Measurements from ENCODE around the gene ANO8.
A peak's percentile ranks its signal among the peaks of the same experiment; 100 is the strongest.

ANO8 gene

GRCh38 chr19:17346109-17346671 lies 11.5 kb upstream of the ANO8 start:
- DNase-seq (ENCODE audit: low spot score): peak; percentile 80

- DNase-seq (ENCODE audit: low spot score): no peak
Observed at GRCh38 chr19:17341845-17342244, 7.2 kb upstream of the ANO8 start.

DNA sequence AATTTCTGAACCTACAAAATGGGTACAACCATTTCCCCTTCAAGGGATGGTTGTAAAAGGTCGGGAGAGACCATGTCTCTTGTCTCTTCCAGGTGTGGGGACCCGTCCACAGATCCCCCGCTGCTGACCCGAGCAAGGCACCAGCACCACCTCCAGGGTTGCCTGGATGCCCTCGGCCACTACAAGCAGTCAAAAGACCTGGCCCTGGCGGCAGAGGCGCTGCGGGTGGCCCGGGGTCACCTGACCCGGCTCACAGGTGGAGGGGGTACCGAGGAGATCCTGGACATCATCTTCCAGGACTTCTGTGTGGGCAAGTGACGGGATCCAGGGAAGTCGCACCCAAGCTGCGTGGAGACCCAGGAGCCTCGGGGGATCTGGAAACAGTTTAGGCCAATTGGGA lies 6.7 kb upstream of the ANO8 start:
- DNase-seq (ENCODE audit: low spot score): no peak

DNA sequence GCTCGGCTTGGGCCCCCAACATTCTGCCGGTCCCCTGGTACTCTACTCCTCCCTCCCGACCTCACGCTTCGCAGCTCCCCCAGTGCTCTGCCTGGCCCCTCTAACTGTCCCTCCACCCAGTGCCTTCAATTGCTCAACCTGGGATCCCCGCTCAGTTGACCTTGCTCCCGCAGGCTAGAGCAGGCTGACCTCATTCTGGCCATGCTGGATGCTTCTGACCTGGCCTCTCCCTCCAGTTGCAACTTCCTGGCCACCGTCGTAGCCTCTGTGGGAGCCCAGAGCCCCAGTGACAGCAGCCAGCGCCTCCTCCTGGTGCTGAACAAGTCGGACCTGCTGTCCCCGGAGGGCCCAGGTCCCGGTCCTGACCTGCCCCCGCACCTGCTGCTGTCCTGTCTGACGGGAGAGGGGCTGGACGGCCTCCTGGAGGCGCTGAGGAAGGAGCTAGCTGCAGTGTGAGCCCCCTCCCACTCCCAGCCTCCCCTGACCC lies 6.3 kb upstream of the ANO8 start:
- DNase-seq (ENCODE audit: low spot score): no peak

DNA sequence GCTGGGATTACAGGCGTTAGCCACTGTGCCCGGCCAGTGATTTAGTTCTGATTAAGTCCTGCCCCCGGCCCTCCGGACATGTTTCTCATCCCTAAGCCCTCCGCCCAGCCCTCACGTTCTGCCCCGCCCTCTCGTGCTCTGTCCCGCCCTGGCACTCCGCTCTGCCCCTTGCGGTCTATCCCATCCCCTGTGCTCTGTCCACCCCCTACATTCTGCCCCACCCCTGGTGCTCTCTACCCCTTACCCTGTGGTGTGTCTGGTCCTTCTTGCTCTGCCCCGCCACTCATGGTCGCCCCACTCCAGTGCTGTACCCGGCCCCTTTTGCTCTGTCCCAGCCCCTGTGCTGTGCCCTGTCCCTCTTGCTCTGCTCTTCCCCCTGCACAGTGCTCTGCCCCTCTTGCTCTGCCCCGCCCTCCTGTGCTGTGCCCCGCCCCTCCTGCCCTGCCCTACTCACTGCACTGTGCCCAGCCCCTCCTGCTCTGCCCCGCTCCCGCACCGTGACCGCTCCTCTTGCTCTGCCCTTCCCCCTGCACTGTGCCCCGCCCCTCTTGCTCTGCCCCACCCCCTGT lies 5.7 kb upstream of the ANO8 start:
- no peak for DNase-seq (ENCODE audit: low spot score)

DNA sequence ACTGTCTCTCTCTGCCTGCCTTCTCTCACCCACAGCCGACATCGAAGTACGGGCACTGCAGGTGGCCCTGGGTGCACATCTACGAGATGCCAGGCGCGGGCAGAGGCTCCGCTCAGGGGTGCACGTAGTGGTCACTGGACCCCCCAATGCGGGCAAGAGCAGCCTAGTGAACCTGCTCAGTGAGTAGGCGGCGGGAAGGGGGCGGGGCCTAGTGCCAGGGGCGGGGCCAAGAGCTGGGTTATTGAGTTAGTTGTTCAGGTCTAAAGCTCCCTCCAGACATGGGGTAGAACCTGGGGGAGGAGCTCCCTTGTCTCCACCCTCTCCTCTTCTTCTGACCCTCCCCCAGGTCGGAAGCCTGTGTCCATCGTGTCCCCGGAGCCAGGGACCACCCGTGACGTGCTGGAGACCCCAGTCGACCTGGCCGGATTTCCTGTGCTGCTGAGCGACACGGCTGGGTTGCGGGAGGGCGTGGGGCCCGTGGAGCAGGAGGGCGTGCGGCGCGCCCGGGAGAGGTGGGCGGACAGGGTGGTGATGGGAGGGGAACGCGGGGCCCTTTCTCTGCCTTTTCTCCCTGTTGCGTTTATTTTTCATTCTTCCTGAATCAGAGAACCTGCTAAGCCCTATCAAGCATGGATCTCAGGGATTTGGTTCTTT lies 4.6 kb upstream of the ANO8 start:
- DNase-seq (ENCODE audit: low spot score): no peak

- no peak for DNase-seq (ENCODE audit: low spot score)
Observed at GRCh38 chr19:17338433-17339078, 3.9 kb upstream of the ANO8 start.

GRCh38 chr19:17337675-17338432 lies 3.2 kb upstream of the ANO8 start:
- DNase-seq (ENCODE audit: low spot score): no peak

GRCh38 chr19:17336872-17337674 lies 2.4 kb upstream of the ANO8 start, which contains the start of gene GTPBP3:
GTPBP3 (plus strand) TSS chr19:17337553; CDS start chr19:17337612, 59 bp downstream.
- peak; percentile 99 for DNase-seq (ENCODE audit: low spot score)

GRCh38 chr19:17335575-17335974 lies 920 bp upstream of the ANO8 start:
- no peak for DNase-seq (ENCODE audit: low spot score)

DNA sequence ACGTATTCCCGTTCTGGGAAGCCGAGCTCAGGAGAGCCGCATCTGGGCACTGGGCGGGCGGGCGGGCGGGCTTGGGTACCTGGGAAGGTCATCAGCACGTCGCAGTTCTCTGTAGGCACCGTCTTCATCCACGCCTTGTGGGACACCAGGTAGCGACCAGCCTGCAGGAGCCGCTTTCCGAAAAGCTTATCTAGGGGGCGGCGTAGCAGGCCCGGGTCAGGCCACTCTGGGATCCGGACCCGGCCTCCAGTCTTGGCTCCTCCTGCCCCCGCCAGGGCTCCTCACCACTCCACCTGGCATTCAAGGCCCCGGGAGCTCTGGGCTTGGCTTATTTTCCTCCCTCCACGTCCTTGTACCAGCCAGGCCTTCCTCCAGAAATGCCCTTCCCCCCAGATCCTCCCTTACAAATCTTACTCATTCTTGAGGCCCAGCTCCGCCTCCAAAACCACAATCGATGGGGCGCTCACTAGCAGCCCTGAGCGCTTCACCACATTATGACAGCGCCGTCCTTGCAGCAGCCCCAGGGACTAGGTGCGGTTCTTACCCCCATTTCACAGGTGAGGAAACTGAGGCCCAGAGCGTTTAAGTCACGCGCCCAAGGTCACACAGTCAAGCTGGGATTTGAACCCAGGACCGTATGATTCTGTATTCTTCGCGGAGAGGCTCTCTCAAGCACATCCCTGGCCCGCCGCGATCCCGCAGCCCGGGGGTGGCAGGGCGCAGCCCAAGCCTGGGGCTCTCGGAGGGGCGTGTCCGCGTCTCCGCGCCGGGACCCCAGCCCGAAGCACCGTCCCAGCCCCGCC lies 843 bp downstream of the ANO8 start:
- no peak for DNase-seq (ENCODE audit: low spot score)

GRCh38 chr19:17332677-17333581 lies 1.7 kb downstream of the ANO8 start:
- peak; percentile 74 for DNase-seq (ENCODE audit: low spot score)

GRCh38 chr19:17332360-17332676 lies 2.3 kb downstream of the ANO8 start:
- no peak for DNase-seq (ENCODE audit: low spot score)

- no peak for DNase-seq (ENCODE audit: low spot score)
Observed at GRCh38 chr19:17331045-17331558, 3.6 kb downstream of the ANO8 start.

DNA sequence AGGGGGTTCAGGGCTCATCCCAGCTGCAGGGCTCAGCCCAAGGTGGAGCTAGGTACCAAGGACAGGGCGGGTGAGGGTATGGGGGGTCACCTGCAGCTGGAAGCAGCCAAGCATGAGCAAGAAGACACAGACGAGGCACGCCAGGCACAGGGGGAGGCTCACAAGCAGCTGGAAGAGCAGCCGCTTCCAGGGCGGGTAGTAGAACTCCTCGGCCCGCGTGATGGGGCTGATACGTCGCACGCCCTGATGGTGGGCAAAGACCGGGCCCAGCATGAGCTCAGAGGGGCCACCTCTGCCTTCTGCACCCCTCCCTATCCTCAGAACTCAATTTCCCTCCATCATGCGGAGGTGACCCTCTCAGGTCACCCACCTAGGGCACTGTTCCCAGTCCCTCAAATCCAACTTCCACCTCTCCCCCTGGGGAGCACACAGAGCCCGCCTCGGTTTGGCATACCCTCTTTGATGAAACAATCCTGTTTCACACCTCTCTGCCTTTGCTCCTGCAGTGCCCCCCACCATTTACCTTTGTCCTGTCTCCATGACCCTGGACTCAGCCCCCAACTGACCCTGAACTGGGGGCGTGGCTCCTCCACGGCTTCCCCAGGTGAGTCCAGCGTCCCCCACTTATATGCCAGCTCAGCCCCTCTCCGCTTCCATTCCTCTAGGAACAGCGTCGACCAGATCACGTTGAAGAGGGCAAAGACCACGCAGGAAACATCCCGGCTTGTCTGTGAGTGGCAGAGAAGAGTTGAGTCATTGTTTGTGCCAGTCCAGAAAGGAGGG lies 4.2 kb downstream of the ANO8 start:
- DNase-seq (ENCODE audit: low spot score): no peak

GRCh38 chr19:17329366-17330261 lies 5.0 kb downstream of the ANO8 start:
- DNase-seq (ENCODE audit: low spot score): no peak

DNA sequence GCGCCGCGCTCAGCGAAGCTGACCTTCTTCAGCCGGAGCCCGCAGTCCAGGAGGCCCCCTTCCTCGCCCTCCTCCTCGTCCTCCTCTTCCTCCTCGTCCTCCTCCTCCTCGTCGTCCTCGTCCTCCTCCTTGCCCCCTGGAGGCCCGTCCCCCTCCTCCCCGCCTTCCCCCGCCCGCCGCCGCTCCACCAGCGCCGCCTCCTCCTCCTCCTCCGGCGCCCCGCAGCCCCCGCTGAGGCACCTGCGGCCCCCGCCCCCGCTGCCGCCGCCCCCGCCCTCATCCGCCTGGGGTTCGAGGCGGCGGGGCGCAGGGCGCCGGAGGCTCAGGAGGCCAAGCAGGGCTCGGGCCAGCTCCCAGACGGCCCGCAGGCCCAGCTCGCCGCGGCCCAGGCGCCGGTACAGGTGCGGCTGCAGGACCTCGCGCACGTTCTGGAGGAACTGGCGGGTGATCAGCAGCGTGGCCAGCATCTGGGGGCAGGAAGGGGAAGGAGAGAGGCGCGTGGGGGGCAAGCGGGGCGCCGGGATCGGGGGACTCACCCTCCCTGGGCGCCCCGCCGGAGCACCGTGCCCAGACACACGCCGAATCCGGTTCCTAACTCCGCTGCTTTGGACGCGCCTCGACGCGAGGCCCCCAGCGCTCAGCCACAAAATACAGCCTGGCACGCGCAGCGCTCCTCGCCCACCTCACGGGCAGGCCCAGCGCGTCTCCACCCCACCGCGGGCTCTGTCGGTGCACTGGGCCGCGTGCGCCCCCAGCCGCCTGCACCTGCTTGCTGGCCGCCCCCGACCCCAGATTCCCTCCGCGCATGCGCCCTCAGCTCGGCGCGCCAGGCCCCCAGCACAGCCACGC lies 5.9 kb downstream of the ANO8 start:
- DNase-seq (ENCODE audit: low spot score): no peak
